Tibial nerve (tissue), 4 donors: Measurements from ENCODE around the gene ZNF618. TPM values are rescaled to one million over a fixed set of nuclear protein-coding genes. Genes with fewer than 3 reads are reported as not detected.

Experiments
- DNase-seq, 2 donors: peaks; one replicate each; pipeline ENCODE4 v3.0.0-alpha.2; 2019; ENCODE audit warnings: low spot score in 2 of 2
- H3K27ac ChIP-seq, 4 donors: fragments of 200-600 bp; sonication (generic) in 3 of 4; one replicate each; pipeline ENCODE4 v1.5.1; 2017 to 2019; ENCODE audit warnings: mild to moderate bottlenecking in 1 of 4
- H3K27me3 ChIP-seq, 2 donors: fragments of 200-600 bp; sonication (generic) in 1 of 2; one replicate each; pipeline versions ENCODE4 v1.5.1 to v1.6.0; 2017 to 2019
- H3K36me3 ChIP-seq, 3 donors: fragments of 200-600 bp; sonication (generic); one replicate each; pipeline ENCODE4 v1.5.1; 2018 to 2019
- H3K4me1 ChIP-seq, 4 donors: fragments of 200-600 bp; sonication (generic) in 3 of 4; one replicate each; pipeline ENCODE4 v1.5.1; 2017 to 2019
- H3K4me3 ChIP-seq, 4 donors: fragments of 200-600 bp; sonication (generic) in 3 of 4; one replicate each; pipeline ENCODE4 v1.5.1; 2017 to 2019; ENCODE audit warnings: mild to moderate bottlenecking in 1 of 4, moderate library complexity in 1 of 4
- H3K9me3 ChIP-seq, 4 donors: fragments of 200-600 bp; sonication (generic) in 3 of 4; one replicate each; pipeline ENCODE4 v1.5.1; 2017 to 2019
- EP300 ChIP-seq, 2 donors: sonication (generic); formaldehyde crosslinking; IDR thresholded peaks; one replicate each; pipeline ENCODE4 v1.6.1; 2017; ENCODE audit warnings: antibody characterized with exemption in 2 of 2, mild to moderate bottlenecking in 1 of 2
- POLR2A ChIP-seq, 2 donors: fragments of 450-650 bp; IDR thresholded peaks; one replicate each; pipeline ENCODE4 v1.6.1; 2017; ENCODE audit warnings: antibody characterized with exemption in 2 of 2, mild to moderate bottlenecking in 2 of 2, moderate library complexity in 2 of 2
- WGBS, 2 donors: methylation state at CpG; one replicate each; pipeline ENCODE4 v1.1.5; 2018; 5-methylcytosine and 5-hydroxymethylcytosine counted together
- total RNA-seq, 4 donors: library from RNA; depleted of rRNA; stranded (reverse); fragments of >200 nt; gene quantifications; one replicate each; pipeline ENCODE4 v1.1.0, GENCODE V29; 2016
- TF ChIP-seq, protein P1 (sequence below), 5 experiments: fragments of 200-600 bp in 3 of 5; fragments of 450-650 bp in 2 of 5; sonication (generic) in 3 of 5; IDR thresholded peaks; one replicate each; pipeline ENCODE4 v1.5.1; 2016 to 2019; ENCODE audit warnings: antibody characterized with exemption in 5 of 5, mild to moderate bottlenecking in 3 of 5, moderate library complexity in 2 of 5

The ZNF618 gene
- total RNA-seq, 4 donors from 2014 or later, result 7.3 to 11.6 (median 9.0) TPM

DNA sequence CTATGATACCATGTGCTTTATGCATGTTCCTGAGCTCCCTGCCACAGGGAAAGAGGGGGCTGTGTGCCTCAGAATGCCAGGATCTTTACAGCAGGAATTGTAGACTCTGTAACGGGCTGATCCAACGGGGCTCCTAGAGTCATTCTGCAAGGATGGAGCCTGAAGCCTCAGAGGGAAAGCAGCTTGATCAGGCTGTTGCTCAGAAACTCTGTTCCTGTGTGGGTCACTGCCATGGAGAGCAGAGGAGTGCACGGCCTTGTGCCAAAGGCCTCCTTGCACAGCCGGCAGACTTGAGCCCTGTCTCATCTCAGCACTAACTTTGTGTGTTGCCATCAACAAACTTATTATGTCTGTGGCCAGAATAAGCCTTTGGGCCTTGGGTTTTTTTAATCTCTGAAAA is 150.2 kb downstream of the ZNF618 start:
- H3K27ac ChIP-seq, result no peak overlapping the region
- no peak overlapping the region for H3K4me3 ChIP-seq
- peaks cover 0 to 89% (median 0%) of the 10 kb centered on the region in 3 donors for H3K36me3 ChIP-seq
- H3K9me3 ChIP-seq, result peaks cover 0 to 25% (median 5%) of the 10 kb centered on the region in 4 donors
- WGBS, 2 donors, result 86 to 92% methylated on average over 4 of the region's 4 CpGs
- no peaks in the 10 kb centered on the region for H3K27me3 ChIP-seq
- H3K4me1 ChIP-seq, result no peaks in the 10 kb centered on the region
- TF ChIP-seq POLR2A (IDR thresholded peaks at IDR 0.05) (no peak), EP300 (IDR thresholded peaks at IDR 0.05) (no peak)
- TF ChIP-seq, protein P1, sequence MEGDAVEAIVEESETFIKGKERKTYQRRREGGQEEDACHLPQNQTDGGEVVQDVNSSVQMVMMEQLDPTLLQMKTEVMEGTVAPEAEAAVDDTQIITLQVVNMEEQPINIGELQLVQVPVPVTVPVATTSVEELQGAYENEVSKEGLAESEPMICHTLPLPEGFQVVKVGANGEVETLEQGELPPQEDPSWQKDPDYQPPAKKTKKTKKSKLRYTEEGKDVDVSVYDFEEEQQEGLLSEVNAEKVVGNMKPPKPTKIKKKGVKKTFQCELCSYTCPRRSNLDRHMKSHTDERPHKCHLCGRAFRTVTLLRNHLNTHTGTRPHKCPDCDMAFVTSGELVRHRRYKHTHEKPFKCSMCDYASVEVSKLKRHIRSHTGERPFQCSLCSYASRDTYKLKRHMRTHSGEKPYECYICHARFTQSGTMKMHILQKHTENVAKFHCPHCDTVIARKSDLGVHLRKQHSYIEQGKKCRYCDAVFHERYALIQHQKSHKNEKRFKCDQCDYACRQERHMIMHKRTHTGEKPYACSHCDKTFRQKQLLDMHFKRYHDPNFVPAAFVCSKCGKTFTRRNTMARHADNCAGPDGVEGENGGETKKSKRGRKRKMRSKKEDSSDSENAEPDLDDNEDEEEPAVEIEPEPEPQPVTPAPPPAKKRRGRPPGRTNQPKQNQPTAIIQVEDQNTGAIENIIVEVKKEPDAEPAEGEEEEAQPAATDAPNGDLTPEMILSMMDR (IDR thresholded peaks at IDR 0.05), result no peak
- DNase-seq, result no peak

DNA sequence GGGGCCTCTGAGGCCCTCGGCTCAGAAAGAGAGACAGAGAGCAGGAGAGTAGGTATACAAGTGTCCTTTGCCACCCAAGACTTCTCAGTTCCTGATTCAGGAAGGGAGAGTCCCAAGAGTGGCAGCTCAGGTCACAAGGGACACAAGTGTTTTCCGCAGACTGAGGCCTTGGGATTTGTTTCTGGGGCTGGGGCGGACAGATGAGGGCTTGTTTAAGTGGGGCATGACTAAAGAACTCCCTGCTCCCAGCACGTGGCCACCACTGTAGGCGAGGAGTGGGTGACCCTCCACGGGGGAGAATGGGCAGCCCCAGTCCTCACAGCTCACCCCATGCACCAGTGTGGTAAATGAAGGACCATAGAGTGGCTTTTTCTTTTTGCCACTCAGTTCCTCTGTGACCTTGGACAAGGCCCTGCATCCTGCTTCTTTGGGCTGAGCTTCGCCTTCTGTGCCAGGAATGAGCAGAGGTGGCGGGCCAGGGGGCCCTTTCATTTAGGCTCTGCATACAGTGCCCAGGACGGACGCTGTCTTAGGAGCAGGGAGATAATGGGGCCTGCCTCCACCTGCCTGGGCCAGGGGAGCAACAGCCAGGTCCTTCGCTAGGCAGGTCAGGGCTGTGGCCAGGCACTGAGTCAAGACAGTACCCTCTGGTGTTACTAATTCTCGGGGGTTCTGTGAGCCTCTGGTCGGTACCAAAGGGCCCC is 151.2 kb downstream of the ZNF618 start:
- H3K27me3 ChIP-seq, result no peaks in the 10 kb centered on the region
- DNase-seq, result no peak
- H3K4me3 ChIP-seq, result no peak overlapping the region
- peaks cover 0 to 20% (median 5%) of the 10 kb centered on the region in 4 donors for H3K9me3 ChIP-seq
- H3K4me1 ChIP-seq, result peaks cover 0 to 7% (median 0%) of the 10 kb centered on the region in 4 donors
- no peak overlapping the region for H3K27ac ChIP-seq
- WGBS, 2 donors, result 85 to 88% methylated on average over 12 to 13 of the region's 13 CpGs
- H3K36me3 ChIP-seq, result peaks cover 0 to 88% (median 0%) of the 10 kb centered on the region in 3 donors
- no peak for TF ChIP-seq EP300 (IDR thresholded peaks at IDR 0.05)
- TF ChIP-seq, protein P1 (IDR thresholded peaks at IDR 0.05), result no peak
- no peak for TF ChIP-seq POLR2A (IDR thresholded peaks at IDR 0.05)

DNA sequence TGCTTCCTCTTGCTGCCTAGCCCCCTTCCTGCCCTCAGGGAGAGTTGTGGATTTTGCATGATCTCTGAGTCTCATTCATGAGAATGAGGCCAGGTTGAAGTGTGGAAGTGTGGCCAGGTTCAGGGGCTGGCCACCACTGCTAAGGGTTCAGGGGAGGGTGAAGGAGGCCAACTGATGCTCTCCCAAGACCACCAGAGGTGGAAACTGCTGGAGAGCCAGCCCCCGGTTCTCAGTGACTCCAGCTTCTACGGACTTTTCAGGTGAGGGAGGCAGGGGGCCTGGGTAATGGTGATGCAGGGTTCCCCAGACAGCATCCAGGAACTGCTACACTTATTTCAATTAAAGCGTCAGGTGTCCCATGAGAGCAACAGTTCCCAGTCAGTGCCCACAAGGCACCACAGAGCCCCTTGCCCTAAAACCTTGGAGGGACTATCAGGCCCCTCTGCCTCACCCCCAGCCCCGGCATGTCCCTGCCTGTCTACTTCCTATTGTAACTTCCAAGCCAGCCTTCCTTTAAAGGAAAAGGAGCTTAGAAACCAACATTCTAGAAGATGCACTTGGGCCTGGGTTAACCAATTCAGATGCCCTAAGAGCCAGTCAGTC is 151.9 kb downstream of the ZNF618 start:
- Histone ChIP-seq H3K27ac (no peak overlapping the region), H3K4me3 (no peak overlapping the region), H3K36me3 (peaks cover 0 to 89% (median 0%) of the 10 kb centered on the region in 3 donors), H3K9me3 (peaks cover 0 to 14% (median 1%) of the 10 kb centered on the region in 4 donors), H3K27me3 (no peaks in the 10 kb centered on the region), H3K4me1 (peaks cover 0 to 12% (median 0%) of the 10 kb centered on the region in 4 donors)
- no peak for DNase-seq
- 90 to 92% methylated on average over 4 of the region's 4 CpGs for WGBS, 2 donors
- TF ChIP-seq POLR2A (IDR thresholded peaks at IDR 0.05), result no peak
- TF ChIP-seq EP300 (IDR thresholded peaks at IDR 0.05), result no peak
- TF ChIP-seq, protein P1 (IDR thresholded peaks at IDR 0.05), result no peak

DNA sequence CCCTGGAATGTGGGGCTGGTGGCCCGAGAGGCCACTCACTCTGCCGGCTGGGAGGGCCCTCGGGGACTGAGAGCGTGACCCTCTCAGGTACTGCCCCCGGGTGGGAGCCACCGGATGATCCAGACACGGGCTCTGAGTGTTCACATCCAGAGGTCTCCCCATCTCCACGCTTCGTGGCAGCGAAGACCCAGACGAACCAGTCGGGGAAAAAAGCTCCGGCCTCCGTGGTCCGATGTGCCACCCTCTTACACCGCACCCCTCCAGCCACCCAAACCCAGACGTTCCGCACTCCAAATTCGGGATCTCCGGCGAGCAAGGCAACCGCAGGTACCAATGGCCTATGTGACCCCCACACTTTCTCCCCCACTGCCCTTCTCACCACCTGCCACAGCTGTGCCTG is 152.5 kb downstream of the ZNF618 start:
- WGBS, 2 donors, result 94 to 95% methylated on average over 22 of the region's 22 CpGs
- Histone ChIP-seq H3K4me1 (peaks cover 0 to 12% (median 0%) of the 10 kb centered on the region in 4 donors), H3K9me3 (peaks cover 0 to 7% (median 0%) of the 10 kb centered on the region in 4 donors), H3K4me3 (no peak overlapping the region), H3K27ac (no peak overlapping the region), H3K36me3 (peaks cover 0 to 89% (median 0%) of the 10 kb centered on the region in 3 donors), H3K27me3 (no peaks in the 10 kb centered on the region)
- no peak for TF ChIP-seq EP300 (IDR thresholded peaks at IDR 0.05)
- TF ChIP-seq, protein P1 (IDR thresholded peaks at IDR 0.05), result no peak
- no peak for TF ChIP-seq POLR2A (IDR thresholded peaks at IDR 0.05)
- no peak for DNase-seq
